GM12864 (cell line): ENCODE data around the gene ALDH1L1.

ENCODE experiments used
- DNase-seq: peaks from one replicate; pipeline ENCODE4 v3.0.0-alpha.2; 2011; ENCODE audit warnings: low read depth
- H3K4me3 ChIP-seq: 2 replicates; pipeline ENCODE4 v1.5.1; 2011; ENCODE audit warnings: mild to moderate bottlenecking, low read depth, low read length, control low read depth
- CTCF ChIP-seq: IDR thresholded peaks from 2 replicates; pipeline ENCODE4 v1.5.1; 2011; ENCODE audit warnings: low read depth, mild to moderate bottlenecking, moderate library complexity, low read length, control low read depth, inconsistent platforms; ENCODE audit errors: missing control alignments

The ALDH1L1 gene

GRCh38 chr3:126053949-126054569, 126.3 kb downstream of the ALDH1L1 start:
- no peak for TF ChIP-seq CTCF
- no peak for DNase-seq
- H3K4me3 ChIP-seq = no peak overlapping the region
